Adrenal gland (tissue), 5 donors: Measurements from ENCODE around the gene ZBTB2.

Experiments used
- POLR2A ChIP-seq, 2 donors: fragments of 450-650 bp; IDR thresholded peaks; one replicate each; pipeline ENCODE4 v1.6.1; 2017; ENCODE audit warnings: antibody characterized with exemption in 2 of 2, mild to moderate bottlenecking in 2 of 2, moderate library complexity in 1 of 2
- TF ChIP-seq, protein P1 (sequence below), 6 experiments: fragments of 450-650 bp in 4 of 6; fragments of 200-600 bp in 2 of 6; sonication (generic) in 1 of 6; IDR thresholded peaks; 1 replicate in 5 of 6; 2 replicates in 1 of 6; pipeline versions ENCODE4 v1.5.1 to v1.8.0; 2016 to 2021; ENCODE audit warnings: antibody characterized with exemption in 6 of 6, mild to moderate bottlenecking in 2 of 6, moderate library complexity in 1 of 6
- donor health status: DM: no; HTN: no; CAD: no.

DNA sequence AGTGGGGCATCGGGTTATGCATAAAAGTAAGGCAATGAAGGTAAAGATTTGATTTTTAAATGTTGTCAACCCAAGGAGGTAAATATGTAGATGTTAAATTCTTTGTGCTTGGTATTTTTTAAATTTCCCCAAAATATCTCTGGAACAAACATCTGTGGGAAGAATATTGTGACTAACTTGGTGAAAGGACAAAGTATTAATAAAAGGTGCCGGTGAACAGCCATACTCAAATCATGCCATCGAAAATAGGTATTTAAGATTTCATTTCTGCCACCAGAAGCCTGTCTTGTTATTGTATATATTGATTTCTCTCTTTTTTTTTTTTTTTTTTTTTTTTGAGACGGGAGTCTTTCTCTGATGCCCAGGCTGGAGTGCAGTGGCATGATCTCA is 12.6 kb upstream of the ZBTB2 start:
- TF ChIP-seq, protein P1, sequence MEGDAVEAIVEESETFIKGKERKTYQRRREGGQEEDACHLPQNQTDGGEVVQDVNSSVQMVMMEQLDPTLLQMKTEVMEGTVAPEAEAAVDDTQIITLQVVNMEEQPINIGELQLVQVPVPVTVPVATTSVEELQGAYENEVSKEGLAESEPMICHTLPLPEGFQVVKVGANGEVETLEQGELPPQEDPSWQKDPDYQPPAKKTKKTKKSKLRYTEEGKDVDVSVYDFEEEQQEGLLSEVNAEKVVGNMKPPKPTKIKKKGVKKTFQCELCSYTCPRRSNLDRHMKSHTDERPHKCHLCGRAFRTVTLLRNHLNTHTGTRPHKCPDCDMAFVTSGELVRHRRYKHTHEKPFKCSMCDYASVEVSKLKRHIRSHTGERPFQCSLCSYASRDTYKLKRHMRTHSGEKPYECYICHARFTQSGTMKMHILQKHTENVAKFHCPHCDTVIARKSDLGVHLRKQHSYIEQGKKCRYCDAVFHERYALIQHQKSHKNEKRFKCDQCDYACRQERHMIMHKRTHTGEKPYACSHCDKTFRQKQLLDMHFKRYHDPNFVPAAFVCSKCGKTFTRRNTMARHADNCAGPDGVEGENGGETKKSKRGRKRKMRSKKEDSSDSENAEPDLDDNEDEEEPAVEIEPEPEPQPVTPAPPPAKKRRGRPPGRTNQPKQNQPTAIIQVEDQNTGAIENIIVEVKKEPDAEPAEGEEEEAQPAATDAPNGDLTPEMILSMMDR (IDR thresholded peaks at IDR 0.05) = no peak
- TF ChIP-seq POLR2A (IDR thresholded peaks at IDR 0.05) = no peak
